GM21360 (cell line): ENCODE results near the gene C13orf46.

Source experiments
- ATAC-seq: cut with Tn5 transposase; IDR thresholded peaks from one replicate; pipeline ENCODE4 v1.9.1; 2021; ENCODE audit warnings: mild to moderate bottlenecking, moderate library complexity; ENCODE audit not compliant: unreplicated experiment

The C13orf46 gene

GRCh38 chr13:113927661-113928581, 46.0 kb downstream of the C13orf46 start:
- ATAC-seq = no peak

- ATAC-seq = no peak
Measured at GRCh38 chr13:113926951-113927660, 46.8 kb downstream of the C13orf46 start.

- ATAC-seq = no peak
Measured at GRCh38 chr13:113926301-113926761, 47.5 kb downstream of the C13orf46 start.

- ATAC-seq = no peak
Measured at GRCh38 chr13:113924184-113924901, 49.5 kb downstream of the C13orf46 start.

GRCh38 chr13:113923376-113924063, 50.4 kb downstream of the C13orf46 start:
- no peak for ATAC-seq

- no peak for ATAC-seq
Measured at GRCh38 chr13:113922412-113923118, 51.3 kb downstream of the C13orf46 start.

- no peak for ATAC-seq
Measured at GRCh38 chr13:113921763-113922162, 52.1 kb downstream of the C13orf46 start.

GRCh38 chr13:113920606-113921286, 53.1 kb downstream of the C13orf46 start:
- no peak for ATAC-seq

- ATAC-seq = no peak
Measured at GRCh38 chr13:113919761-113920559, 53.9 kb downstream of the C13orf46 start.

- ATAC-seq = no peak
Measured at GRCh38 chr13:113918981-113919701, 54.7 kb downstream of the C13orf46 start.

GRCh38 chr13:113918580-113918979, 55.3 kb downstream of the C13orf46 start:
- no peak for ATAC-seq

GRCh38 chr13:113917594-113918371, 56.1 kb downstream of the C13orf46 start:
- no peak for ATAC-seq

- no peak for ATAC-seq
Measured at GRCh38 chr13:113917096-113917495, 56.8 kb downstream of the C13orf46 start.

GRCh38 chr13:113916330-113916815, 57.5 kb downstream of the C13orf46 start:
- no peak for ATAC-seq

- ATAC-seq = no peak
Measured at GRCh38 chr13:113915786-113916329, 58.0 kb downstream of the C13orf46 start.

- no peak for ATAC-seq
Measured at GRCh38 chr13:113915012-113915763, 58.7 kb downstream of the C13orf46 start.
